ENCODE results near the gene RNF113B.

GRCh38 chr13:98169331-98169730 lies 7.7 kb downstream of the RNF113B start:
- TF ChIP-seq CTCF (IDR thresholded peaks at IDR 0.05): no peak
- TF ChIP-seq POLR2A (IDR thresholded peaks at IDR 0.05): no peak
